ENCODE results near the gene DNAH3.
"Not testable (repeated sequence)": the region's sequence is repeated elsewhere in the genome, so short reads cannot be mapped to it uniquely, and the experiment has no call there.

Gene DNAH3

GRCh38 chr16:20984019-20984418 lies 166.6 kb downstream of the DNAH3 start:
- DNase-seq (ENCODE audit: insufficient read length, low spot score) (no peak), FAIRE-seq (no peak)
- TF ChIP-seq, protein P1, sequence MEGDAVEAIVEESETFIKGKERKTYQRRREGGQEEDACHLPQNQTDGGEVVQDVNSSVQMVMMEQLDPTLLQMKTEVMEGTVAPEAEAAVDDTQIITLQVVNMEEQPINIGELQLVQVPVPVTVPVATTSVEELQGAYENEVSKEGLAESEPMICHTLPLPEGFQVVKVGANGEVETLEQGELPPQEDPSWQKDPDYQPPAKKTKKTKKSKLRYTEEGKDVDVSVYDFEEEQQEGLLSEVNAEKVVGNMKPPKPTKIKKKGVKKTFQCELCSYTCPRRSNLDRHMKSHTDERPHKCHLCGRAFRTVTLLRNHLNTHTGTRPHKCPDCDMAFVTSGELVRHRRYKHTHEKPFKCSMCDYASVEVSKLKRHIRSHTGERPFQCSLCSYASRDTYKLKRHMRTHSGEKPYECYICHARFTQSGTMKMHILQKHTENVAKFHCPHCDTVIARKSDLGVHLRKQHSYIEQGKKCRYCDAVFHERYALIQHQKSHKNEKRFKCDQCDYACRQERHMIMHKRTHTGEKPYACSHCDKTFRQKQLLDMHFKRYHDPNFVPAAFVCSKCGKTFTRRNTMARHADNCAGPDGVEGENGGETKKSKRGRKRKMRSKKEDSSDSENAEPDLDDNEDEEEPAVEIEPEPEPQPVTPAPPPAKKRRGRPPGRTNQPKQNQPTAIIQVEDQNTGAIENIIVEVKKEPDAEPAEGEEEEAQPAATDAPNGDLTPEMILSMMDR (IDR thresholded peaks at IDR 0.05; ENCODE audit: insufficient read depth, missing control alignments) = no peak

DNA sequence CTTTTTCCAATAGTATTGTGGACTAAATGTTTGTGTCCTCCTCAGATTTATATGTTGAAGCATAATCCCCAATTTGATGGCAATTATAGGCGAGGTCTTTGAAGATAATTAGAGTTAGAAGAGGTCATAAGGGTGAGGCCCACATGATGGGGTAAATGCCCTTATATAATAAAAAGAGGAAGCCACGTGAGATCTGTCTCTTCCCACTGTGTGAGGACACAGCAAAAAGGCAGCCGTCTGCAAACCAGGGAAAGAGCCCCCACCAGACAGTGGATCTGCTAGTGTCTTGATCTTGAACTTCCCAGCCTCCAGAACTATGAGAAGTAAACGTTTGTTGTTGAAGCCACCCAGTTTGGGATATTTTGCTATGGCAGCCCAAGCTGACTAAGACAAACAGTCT lies 174.1 kb downstream of the DNAH3 start:
- TF ChIP-seq, protein P1 (IDR thresholded peaks at IDR 0.05; ENCODE audit: insufficient read depth, missing control alignments) = no peak
- DNase-seq (ENCODE audit: insufficient read length, low spot score) = no peak
- no peak for FAIRE-seq

DNA sequence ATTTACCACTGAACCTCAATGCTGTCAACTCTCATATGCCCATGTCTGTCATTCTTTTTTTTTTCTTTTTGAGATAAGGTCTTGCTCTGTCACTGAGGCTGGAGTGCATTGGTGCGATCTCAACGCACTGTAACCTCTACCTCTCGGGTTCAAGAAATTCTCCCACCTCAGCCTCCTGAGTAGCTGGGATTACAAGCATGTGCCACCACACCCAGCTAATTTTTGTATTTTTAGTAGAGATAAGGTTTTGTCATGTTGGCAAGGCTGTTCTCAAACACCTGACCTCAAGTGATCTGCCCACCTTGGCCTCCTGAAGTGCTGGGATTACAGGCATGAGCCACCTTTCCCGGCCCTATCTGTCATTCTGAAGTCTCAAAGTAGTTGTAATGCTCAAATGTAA lies 177.4 kb downstream of the DNAH3 start:
- not testable (repeated sequence) for DNase-seq (ENCODE audit: insufficient read length, low spot score); FAIRE-seq

- no peak for DNase-seq (ENCODE audit: insufficient read length, low spot score)
- FAIRE-seq = no peak
- TF ChIP-seq, protein P1 (IDR thresholded peaks at IDR 0.05; ENCODE audit: insufficient read depth, missing control alignments) = no peak
These were observed 179.2 kb downstream of the DNAH3 start for GRCh38 chr16:20971401-20971800.

GRCh38 chr16:20969386-20969785 lies 181.3 kb downstream of the DNAH3 start:
- no peak for DNase-seq (ENCODE audit: insufficient read length, low spot score)
- no peak for FAIRE-seq
- TF ChIP-seq, protein P1 (IDR thresholded peaks at IDR 0.05; ENCODE audit: insufficient read depth, missing control alignments) = no peak

- FAIRE-seq (no peak), DNase-seq (ENCODE audit: insufficient read length, low spot score) (no peak)
- TF ChIP-seq, protein P1 (IDR thresholded peaks at IDR 0.05; ENCODE audit: insufficient read depth, missing control alignments) = no peak
These were observed 181.9 kb downstream of the DNAH3 start for GRCh38 chr16:20968765-20969164.

DNA sequence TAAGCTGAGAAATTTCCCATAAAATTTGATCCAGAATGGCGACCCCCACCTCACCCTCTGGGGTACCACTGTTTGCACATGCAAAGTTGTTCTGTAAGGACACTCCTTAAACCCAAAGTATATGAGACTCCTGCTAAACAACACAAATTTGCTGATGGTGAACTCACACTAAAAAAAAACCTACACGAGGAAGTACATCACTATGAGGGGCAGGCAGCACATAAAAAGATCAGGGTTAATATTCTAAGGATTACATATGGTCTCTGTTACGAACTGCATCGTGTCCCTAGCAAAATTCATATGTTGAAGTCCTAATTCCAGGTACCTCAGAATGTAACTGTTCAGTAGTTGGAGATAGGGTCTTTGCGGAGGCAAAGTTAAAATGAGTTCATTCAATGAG lies 189.7 kb downstream of the DNAH3 start:
- TF ChIP-seq, protein P1 (IDR thresholded peaks at IDR 0.05; ENCODE audit: insufficient read depth, missing control alignments) = no peak
- DNase-seq (ENCODE audit: insufficient read length, low spot score) = no peak
- FAIRE-seq = no peak

DNA sequence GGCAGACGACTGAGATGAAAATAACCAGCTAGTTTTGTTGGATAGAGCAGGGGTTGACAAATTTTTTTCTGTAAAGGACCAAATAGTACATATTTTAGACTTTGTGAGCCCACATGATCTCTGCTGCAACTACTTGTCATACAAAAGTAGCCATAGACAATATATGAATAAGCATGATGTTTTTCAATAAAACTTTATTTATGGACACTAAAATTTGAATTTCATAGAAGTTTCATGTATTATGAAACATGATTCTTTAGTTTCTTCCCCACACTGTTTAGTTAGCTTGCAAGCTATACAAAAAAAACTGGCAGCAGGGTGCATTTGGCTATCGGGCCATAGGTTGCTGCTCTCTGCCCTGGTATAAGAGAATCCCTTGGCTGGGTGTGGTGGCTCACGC lies 193.5 kb downstream of the DNAH3 start:
- DNase-seq (ENCODE audit: insufficient read length, low spot score) (no peak), FAIRE-seq (no peak)
- TF ChIP-seq, protein P1 (IDR thresholded peaks at IDR 0.05; ENCODE audit: insufficient read depth, missing control alignments) = no peak
